ENCODE results near the gene POU3F1.

The POU3F1 gene

GRCh38 chr1:38028105-38028591, 18.4 kb downstream of the POU3F1 start:
- no peak for DNase-seq (ENCODE audit: low read depth in 3 of 3)

- DNase-seq (ENCODE audit: low read depth in 3 of 3) = no peak
Measured at GRCh38 chr1:38027201-38028104, 19.1 kb downstream of the POU3F1 start.

GRCh38 chr1:38026592-38027200, 19.9 kb downstream of the POU3F1 start:
- DNase-seq (ENCODE audit: low read depth in 3 of 3) = no peak

- no peak for DNase-seq (ENCODE audit: low read depth in 3 of 3)
Measured at GRCh38 chr1:38025664-38026063, 20.9 kb downstream of the POU3F1 start.

GRCh38 chr1:38025233-38025632, 21.4 kb downstream of the POU3F1 start:
- no peak for DNase-seq (ENCODE audit: low read depth in 3 of 3)

- no peak for DNase-seq (ENCODE audit: low read depth in 3 of 3)
Measured at GRCh38 chr1:38022810-38023209, 23.8 kb downstream of the POU3F1 start.

- DNase-seq (ENCODE audit: low read depth in 3 of 3) = no peak
Measured at GRCh38 chr1:38021969-38022368, 24.6 kb downstream of the POU3F1 start.

- no peak for DNase-seq (ENCODE audit: low read depth in 3 of 3)
Measured at GRCh38 chr1:38020396-38020795, 26.2 kb downstream of the POU3F1 start.

- DNase-seq (ENCODE audit: low read depth in 3 of 3) = no peak
Measured at GRCh38 chr1:38018864-38019343, 27.7 kb downstream of the POU3F1 start.

- DNase-seq (ENCODE audit: low read depth in 3 of 3) = no peak
Measured at GRCh38 chr1:38015978-38016725, 30.4 kb downstream of the POU3F1 start.

- DNase-seq (ENCODE audit: low read depth in 3 of 3) = no peak
Measured at GRCh38 chr1:38014724-38015424, 31.7 kb downstream of the POU3F1 start.

GRCh38 chr1:38014171-38014570, 32.4 kb downstream of the POU3F1 start:
- no peak for DNase-seq (ENCODE audit: low read depth in 3 of 3)

GRCh38 chr1:38013227-38013622, 33.4 kb downstream of the POU3F1 start:
- DNase-seq (ENCODE audit: low read depth in 3 of 3) = no peak

- DNase-seq (ENCODE audit: low read depth in 3 of 3) = peak; percentile 65 to 82 (median 77)
Measured at GRCh38 chr1:38012363-38013226, 34.0 kb downstream of the POU3F1 start, which contains the start of gene UTP11. Gene UTP11, plus strand, starts transcription at chr1:38012734. Its CDS starts 69 bp downstream, at chr1:38012803.

GRCh38 chr1:38009841-38010180, 36.8 kb downstream of the POU3F1 start:
- no peak for DNase-seq (ENCODE audit: low read depth in 3 of 3)

GRCh38 chr1:38009088-38009840, 37.3 kb downstream of the POU3F1 start:
- DNase-seq (ENCODE audit: low read depth in 3 of 3) = no peak

- DNase-seq (ENCODE audit: low read depth in 3 of 3) = no peak
Measured at GRCh38 chr1:38006008-38006828, 40.4 kb downstream of the POU3F1 start.

GRCh38 chr1:38005195-38006007, 41.2 kb downstream of the POU3F1 start, which contains the start of gene FHL3:
Gene FHL3, minus strand, starts transcription at chr1:38005514. Its CDS starts 6,102 bp downstream, at chr1:37999412.
- DNase-seq (ENCODE audit: low read depth in 3 of 3) = no peak
